Mesothelial cell of epicardium (in vitro differentiated cells): Measurements from ENCODE around the gene CLDND2. TPM values are rescaled to one million over a fixed set of nuclear protein-coding genes. Genes with fewer than 3 reads are reported as not detected.

Source experiments
- DNase-seq, 2 experiments: peaks; one replicate each; pipeline ENCODE4 v3.0.0; 2021; ENCODE audit warnings: low spot score in 2 of 2; ENCODE audit not compliant: unreplicated experiment in 2 of 2
- H3K27ac Mint-ChIP-seq: 2 replicates; pipeline ENCODE4 v1.8.0; 2021; ENCODE audit warnings: mixed read lengths
- H3K27me3 Mint-ChIP-seq: 2 replicates; pipeline ENCODE4 v1.8.0; 2021; ENCODE audit warnings: low read depth, mixed read lengths
- H3K36me3 Mint-ChIP-seq: 2 replicates; pipeline ENCODE4 v1.8.0; 2021; ENCODE audit warnings: mixed read lengths
- H3K4me1 Mint-ChIP-seq: 2 replicates; pipeline ENCODE4 v1.8.0; 2021; ENCODE audit warnings: mixed read lengths
- H3K4me3 Mint-ChIP-seq: 2 replicates; pipeline ENCODE4 v1.8.0; 2021; ENCODE audit warnings: mild to moderate bottlenecking, moderate library complexity, mixed read lengths
- H3K9me3 Mint-ChIP-seq: 2 replicates; pipeline ENCODE4 v1.8.0; 2021; ENCODE audit warnings: mixed read lengths
- total RNA-seq: library from RNA; stranded (reverse); gene quantifications from 3 replicates; pipeline ENCODE4 v1.2.1, GENCODE V29; 2021
- TF ChIP-seq, protein P1 (sequence below): fragments of 200-600 bp; sonication (generic); IDR thresholded peaks from one replicate; pipeline ENCODE4 v1.5.0; 2021; ENCODE audit warnings: antibody characterized with exemption; ENCODE audit not compliant: unreplicated experiment

The CLDND2 gene
- total RNA-seq, 1 donor from 2014 or later, result 0.56 TPM

DNA sequence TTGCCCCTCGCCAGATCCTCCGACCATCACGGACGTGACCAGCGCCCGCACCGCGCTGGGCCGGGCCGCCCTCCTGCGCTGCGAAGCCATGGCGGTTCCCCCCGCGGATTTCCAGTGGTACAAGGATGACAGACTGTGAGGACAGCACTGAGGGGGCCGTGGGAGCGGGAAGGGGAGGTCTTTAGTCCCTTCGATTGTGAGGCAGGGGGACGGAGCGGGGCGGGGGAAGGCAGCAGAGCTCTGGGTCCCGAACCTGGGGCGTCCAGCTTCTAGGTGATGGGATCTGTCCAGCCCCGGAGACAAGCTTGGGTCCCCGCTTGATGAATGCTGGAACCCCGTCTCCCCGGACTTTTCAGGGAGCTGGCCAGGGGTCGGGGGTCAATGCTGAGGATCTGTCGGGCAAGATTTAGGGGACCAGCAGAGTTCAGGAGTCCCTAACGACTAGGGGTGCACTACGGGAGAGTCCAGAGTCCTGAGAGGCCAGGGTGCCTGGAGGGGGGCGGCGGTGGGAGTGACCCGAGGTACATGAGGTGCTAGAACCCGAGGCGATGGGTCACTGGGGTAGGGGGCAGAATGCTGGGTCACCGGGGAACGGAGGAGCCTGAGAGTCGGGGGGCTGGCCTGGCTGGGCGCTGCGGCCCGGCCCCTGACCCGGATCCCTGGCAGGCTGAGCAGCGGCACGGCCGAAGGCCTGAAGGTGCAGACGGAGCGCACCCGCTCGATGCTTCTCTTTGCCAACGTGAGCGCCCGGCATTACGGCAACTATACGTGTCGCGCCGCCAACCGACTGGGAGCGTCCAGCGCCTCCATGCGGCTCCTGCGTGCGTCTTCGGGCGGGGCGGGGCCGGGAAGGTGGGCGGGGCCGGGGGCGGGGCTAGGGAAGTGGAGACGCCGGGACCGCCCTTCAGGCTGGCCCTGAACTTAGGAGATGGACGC is 41.5 kb downstream of the CLDND2 start:
- TF ChIP-seq, protein P1, sequence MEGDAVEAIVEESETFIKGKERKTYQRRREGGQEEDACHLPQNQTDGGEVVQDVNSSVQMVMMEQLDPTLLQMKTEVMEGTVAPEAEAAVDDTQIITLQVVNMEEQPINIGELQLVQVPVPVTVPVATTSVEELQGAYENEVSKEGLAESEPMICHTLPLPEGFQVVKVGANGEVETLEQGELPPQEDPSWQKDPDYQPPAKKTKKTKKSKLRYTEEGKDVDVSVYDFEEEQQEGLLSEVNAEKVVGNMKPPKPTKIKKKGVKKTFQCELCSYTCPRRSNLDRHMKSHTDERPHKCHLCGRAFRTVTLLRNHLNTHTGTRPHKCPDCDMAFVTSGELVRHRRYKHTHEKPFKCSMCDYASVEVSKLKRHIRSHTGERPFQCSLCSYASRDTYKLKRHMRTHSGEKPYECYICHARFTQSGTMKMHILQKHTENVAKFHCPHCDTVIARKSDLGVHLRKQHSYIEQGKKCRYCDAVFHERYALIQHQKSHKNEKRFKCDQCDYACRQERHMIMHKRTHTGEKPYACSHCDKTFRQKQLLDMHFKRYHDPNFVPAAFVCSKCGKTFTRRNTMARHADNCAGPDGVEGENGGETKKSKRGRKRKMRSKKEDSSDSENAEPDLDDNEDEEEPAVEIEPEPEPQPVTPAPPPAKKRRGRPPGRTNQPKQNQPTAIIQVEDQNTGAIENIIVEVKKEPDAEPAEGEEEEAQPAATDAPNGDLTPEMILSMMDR, result no peak
- peaks cover 12% of the 10 kb centered on the region for H3K9me3 Mint-ChIP-seq
- no peak for DNase-seq
- H3K27ac Mint-ChIP-seq, result no peak overlapping the region
- H3K4me3 Mint-ChIP-seq, result peak overlapping the region; percentile 28
- H3K27me3 Mint-ChIP-seq, result peaks cover 25% of the 10 kb centered on the region
- H3K4me1 Mint-ChIP-seq, result peaks cover 1% of the 10 kb centered on the region
- peaks cover 26% of the 10 kb centered on the region for H3K36me3 Mint-ChIP-seq

DNA sequence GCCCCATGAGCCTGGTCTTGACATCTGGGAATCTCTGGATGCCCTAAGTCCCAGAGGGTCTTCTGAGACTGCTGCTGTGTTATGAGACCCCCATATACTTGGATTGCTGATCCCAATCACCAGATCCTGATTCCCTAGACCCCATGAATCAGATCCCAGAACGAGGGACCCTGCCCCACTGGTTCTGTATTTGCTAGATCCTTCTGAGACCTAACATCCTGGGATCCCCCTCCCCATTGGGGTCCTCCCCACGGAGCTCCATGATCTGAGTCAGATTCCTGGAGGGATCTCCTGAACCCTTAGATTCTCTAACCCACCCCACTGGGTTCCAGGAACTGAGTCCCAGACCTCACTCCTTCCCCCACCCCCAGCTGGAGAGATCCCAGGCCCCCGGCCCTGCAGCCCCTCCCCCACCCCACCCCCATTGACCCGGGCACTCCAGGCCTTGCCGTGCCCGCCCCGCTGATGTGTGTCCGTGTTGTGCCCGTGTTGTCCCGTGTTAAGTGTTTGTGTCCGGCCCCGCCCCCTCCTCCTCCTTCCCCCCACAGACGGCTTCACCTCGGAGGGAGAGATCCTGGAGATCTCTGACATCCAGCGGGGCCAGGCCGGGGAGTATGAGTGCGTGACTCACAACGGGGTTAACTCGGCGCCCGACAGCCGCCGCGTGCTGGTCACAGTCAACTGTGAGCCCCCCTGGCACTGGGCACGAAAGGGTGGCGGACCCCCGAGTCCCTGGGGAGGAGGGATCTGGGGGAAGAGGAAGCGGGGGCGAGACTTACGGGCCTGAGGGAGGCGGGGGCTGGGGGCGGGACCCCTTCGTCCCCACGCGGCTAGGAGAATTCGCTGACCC is 42.4 kb downstream of the CLDND2 start:
- peaks cover 18% of the 10 kb centered on the region for H3K36me3 Mint-ChIP-seq
- H3K4me3 Mint-ChIP-seq, result no peak overlapping the region
- TF ChIP-seq, protein P1, result no peak
- H3K27me3 Mint-ChIP-seq, result peaks cover 25% of the 10 kb centered on the region
- DNase-seq, result no peak
- H3K27ac Mint-ChIP-seq, result no peak overlapping the region
- H3K4me1 Mint-ChIP-seq, result peaks cover 1% of the 10 kb centered on the region
- peaks cover 6% of the 10 kb centered on the region for H3K9me3 Mint-ChIP-seq

DNA sequence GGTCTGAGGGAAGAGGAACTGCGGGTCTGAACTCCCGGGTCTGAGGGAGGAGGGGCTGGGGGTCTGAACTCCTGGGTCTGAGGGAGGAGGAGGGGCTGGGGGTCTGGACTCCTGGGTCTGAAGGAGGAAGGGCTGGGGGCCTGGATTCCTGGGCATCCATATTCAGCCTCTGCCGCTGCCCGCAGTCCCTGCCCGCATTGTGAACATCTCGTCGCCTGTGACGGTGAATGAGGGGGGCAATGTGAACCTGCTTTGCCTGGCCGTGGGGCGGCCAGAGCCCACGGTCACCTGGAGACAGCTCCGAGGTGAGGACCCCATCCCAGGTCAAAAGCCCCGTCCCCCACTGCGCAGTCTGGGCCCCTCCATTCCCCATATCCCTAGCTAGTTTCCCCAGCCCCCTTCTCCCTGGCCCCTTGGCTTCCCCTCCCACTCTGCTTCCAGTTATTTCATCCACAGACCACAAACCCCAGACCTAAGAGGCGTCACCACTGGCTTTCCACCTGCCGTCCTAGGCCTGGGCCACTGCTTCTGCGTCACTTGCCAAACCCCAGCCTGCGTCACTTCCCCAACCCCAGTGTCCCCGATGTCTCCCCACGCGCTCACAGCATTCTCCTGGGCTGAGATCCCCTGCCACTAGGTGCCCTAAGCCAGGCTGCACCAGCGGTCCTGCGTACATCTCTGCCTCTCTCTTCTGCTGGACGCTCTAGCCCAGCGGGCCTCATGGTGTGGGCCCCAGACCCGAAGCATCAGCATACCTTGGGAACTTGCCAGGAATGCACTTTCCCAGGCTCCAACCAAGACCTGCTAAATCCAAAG is 43.4 kb downstream of the CLDND2 start:
- TF ChIP-seq, protein P1, result no peak
- Mint-ChIP-seq H3K27ac (no peak overlapping the region), H3K9me3 (no peaks in the 10 kb centered on the region), H3K4me1 (peaks cover 6% of the 10 kb centered on the region), H3K27me3 (peaks cover 25% of the 10 kb centered on the region), H3K36me3 (peaks cover 10% of the 10 kb centered on the region), H3K4me3 (no peak overlapping the region)
- no peak for DNase-seq

DNA sequence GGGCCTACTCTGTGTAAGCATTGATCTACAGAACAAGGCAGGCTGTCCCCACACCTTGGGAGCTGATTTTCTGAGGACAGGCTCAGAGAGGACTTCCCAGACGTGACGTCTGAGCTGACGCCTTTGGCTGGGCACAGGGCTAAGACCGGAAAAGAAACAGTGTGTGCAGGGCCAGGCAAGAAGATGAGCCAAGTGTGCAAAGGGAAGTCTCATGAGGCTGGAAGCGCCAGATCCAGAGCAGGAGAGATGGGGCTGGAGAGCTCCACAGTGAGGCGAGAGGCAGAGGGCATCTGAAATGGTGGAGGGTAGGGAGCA is 44.7 kb downstream of the CLDND2 start:
- no peak overlapping the region for H3K4me3 Mint-ChIP-seq
- peaks cover 22% of the 10 kb centered on the region for H3K27me3 Mint-ChIP-seq
- H3K27ac Mint-ChIP-seq, result no peak overlapping the region
- H3K36me3 Mint-ChIP-seq, result peaks cover 1% of the 10 kb centered on the region
- TF ChIP-seq, protein P1, result no peak
- H3K4me1 Mint-ChIP-seq, result peaks cover 15% of the 10 kb centered on the region
- DNase-seq, result no peak
- H3K9me3 Mint-ChIP-seq, result no peaks in the 10 kb centered on the region

DNA sequence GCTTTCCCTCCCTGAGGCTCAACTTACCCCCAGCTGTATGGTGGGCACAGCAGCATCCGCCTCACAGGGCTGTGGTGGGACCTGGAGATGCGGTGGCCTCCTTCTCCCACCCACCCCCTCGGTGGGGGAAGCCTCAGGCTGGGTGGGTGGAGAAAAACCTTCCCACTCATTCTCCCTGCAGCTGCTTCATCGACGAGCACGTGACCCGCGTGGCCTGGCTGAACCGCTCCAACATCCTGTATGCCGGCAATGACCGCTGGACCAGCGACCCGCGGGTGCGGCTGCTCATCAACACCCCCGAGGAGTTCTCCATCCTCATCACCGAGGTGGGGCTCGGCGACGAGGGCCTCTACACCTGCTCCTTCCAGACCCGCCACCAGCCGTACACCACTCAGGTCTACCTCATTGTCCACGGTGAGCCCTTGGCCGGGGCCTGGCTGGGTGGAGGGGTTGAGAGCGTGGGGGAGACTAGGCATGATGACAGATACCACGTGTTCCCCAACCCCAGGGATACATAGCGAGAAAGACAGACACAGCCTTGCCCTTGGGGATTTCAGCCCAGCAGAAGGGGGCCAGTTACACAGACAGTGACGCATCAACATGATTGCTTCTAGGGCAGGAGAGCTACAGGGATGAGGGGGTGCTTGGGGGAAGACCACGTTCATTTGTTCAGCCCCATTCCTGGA is 45.2 kb downstream of the CLDND2 start:
- Mint-ChIP-seq H3K36me3 (peaks cover 1% of the 10 kb centered on the region), H3K9me3 (no peaks in the 10 kb centered on the region), H3K4me1 (peaks cover 15% of the 10 kb centered on the region), H3K27ac (no peak overlapping the region), H3K27me3 (peaks cover 22% of the 10 kb centered on the region), H3K4me3 (no peak overlapping the region)
- DNase-seq, result no peak
- TF ChIP-seq, protein P1, result no peak
